HG03175 (cell line): ENCODE data around the gene TFF3.

ENCODE experiments used
- ATAC-seq: cut with Tn5 transposase; IDR thresholded peaks from one replicate; pipeline ENCODE4 v1.9.1; 2021; ENCODE audit warnings: mild to moderate bottlenecking, moderate library complexity; ENCODE audit not compliant: unreplicated experiment

The TFF3 gene, protein sequence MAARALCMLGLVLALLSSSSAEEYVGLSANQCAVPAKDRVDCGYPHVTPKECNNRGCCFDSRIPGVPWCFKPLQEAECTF

DNA sequence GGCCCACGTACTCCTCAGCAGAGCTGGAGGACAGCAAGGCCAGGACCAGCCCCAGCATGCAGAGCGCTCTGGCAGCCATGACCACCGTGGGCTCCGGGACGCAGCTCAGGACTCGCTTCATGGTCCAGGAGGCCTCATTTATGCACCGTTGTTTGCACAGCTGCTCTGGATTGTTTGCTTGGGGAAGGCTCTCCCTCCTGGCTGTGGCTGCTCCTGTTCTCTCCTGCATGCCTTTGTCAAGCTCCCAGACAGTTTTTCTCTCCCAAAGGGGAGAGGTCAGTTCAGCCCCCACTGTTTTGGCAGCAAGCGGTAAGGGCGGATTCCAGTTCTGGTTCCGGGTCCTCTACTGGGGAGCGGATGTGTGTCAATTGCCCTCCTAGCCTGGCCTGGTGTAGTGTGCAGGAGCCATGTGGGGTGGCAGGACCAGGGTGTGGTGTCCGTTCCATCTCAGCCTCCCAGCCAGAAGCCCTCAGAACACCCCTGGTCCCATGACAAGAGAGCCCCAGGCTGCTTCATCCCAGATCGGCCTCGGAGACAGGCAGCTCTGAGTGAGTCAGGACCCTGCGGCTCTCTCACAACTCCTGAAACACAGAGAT, at the start of gene TFF3:
TFF3 (minus strand) TSS at position 114 of the 596 bp plus-strand sequence; CDS start at position 79, 35 bp downstream.
- ATAC-seq = no peak

DNA sequence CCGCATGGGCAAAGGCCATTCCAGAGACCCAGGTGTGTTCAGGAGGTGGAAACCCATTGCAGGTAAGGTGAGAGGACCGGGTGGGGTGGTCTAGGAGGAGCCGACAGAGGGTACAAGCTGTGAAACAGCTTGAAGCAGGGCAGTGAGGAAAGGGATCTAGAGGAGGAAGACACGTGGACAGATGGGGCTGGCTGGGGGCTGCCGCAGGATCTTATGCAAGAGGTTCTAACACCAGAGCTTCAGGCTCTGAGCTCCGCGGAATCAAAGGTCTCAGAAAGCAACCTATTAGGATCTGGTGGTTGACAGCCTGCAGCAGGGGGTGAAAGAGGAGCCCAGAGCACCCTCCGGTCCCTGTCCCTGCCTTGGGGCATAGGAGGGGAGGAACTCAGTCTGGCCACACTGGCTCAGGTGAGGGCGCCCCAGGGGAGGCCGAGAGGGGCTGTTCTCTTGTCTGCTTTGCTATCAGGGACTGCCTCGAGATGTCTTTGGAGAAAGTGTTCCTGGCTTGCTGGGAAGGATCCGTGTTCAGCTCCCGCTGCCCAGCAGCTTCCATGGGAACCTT, 49.2 kb upstream of the TFF3 start:
- ATAC-seq = no peak

DNA sequence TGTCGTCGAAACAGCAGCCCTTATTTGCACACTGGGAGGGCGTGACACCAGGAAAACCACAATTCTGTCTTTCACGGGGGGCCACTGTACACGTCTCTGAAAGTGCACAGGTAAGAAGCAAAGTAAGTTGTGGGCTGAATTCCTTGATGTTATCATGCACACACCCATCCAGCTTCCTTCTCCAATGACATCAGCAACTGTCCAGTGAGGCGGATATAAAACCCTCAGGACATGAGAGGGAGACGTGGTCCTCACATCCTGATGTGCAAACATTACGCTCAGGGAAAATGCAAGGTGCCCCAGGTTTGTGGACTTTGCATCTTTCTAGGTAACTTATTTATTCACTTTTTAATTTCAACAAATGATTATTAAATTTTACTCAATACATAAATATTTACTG, 48.1 kb upstream of the TFF3 start:
- ATAC-seq = no peak

DNA sequence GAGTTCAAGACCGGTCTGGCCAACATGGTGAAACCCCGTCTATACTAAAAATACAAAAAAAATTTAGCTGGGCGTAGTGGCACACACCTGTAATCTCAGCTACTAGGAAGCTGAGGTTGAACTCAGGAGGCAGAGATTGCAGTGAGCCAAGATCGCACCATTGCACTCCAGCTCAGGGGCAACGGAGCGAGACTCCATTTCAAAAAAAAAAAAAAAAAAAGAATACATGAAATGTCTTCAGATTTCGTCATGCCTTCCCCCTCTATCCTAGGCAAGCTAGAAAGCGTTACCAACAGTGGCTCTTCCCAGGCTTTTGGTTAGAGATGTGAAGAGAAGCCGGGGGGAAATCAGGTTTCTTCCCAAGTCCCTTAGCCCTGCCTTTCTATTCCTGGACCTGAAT, 47.5 kb upstream of the TFF3 start:
- ATAC-seq = no peak

DNA sequence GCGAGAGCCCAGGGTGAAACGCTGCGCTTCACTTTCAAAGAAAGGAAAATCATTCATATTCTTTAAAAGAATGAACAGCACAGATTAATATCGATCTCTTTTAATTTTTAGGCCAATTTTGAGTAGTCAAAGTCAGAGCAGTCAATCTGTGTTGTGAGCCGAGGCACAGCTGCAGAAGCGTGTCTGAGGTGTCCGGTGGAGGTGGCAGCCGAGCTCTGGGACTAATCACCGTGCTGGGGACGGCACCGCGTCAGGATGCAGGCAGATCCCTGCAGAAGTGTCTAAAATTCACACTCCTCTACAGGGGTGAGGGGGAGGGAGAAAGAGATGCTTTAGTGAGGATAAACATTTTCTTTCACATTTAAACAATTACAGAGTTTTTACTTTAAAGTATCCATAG, 47.0 kb upstream of the TFF3 start:
- ATAC-seq = no peak

DNA sequence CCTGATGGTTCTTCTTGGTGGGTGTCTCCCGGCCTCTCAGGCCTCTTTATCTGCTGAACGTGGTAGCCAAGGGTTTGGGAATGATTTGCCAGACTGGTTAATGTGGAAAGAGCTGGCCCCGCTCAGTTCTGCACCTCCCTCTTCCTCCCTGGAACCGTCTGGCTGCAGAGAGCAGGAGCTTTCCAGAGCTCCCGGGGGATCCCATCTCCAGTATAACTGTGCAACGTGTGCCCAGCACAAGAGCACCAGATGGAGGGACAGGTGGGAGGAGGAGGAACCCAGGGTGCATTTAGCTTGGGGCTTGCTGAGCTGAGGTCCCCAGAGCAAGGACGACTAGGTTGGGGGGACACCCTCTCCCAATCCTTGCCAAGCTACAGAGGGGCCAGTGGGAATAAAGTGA, 46.1 kb upstream of the TFF3 start:
- ATAC-seq = no peak

DNA sequence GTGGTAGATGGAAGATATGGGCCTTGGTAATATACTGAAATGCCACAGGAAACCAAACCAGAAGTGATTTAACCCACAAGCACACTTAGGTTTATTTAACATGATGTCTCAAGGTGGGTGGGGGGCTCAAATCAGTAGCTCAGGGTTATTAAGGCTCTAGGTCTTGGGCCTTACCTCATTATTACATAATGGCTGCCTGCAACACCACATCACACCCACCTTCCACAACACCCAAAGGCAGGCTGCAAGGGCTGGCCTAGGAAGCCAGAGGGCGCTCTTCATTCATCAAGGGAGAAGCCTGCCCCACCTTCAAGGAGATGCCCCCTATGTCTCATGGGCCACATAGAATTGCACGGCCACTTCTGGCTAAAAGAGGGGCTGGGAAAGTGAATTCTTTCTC, 45.1 kb upstream of the TFF3 start:
- no peak for ATAC-seq

DNA sequence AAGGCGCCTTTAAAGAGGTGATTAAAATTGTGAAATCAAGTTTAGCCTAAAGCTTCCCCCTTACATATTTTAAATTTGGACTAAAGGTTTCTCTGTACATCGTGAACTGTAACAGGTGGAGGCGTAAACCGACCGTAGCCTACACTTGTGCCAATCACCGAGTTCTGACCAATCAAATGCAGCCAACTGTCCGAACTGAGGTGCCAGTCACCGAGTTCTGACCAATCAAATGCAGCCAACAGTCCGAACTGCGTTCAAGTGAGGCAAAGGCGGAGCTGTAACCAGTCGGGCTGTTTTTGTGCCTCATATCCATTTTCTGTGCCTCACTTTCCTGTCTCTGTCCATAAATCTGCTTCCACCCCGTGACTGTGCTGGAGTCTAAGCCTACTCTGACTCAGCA, 43.7 kb upstream of the TFF3 start:
- no peak for ATAC-seq

DNA sequence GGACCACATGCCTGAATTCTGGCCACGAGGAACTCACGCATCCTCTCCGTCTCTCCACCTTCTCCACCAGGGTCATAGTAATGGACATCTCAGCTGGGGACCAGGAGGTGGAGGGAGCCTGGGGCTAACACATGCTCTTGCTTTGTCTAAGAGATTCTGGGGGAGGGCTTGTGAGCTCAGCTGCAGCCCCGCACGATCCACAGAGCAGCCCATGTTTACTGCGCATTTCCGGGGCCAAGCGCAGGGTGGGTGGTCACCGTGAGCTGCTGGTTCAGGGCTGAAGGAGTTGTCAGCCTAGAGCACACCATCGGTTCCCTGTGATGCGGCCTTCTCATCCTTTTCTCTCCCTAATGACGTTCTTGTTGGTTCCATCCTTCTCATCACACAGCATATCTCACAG, 43.1 kb upstream of the TFF3 start:
- no peak for ATAC-seq

DNA sequence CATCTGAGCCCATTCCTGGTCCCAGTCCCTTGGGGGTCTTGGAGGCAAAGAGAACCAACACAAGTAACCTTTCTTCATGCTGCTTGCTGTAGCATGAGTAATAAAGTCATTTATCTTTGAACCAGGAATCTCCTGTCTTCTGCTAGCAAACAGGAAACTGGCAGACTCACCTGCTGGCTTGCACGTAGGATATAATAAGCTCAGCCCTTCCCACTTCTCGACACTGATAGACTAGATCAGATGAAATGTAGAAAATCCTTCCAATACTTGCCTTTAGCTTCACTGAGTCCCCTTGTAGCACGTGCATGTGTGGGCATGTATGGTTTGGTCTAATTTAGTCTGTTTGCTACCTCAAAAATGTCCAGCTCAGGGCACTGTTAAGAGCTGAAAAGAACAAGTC, 42.1 kb upstream of the TFF3 start:
- ATAC-seq = no peak

DNA sequence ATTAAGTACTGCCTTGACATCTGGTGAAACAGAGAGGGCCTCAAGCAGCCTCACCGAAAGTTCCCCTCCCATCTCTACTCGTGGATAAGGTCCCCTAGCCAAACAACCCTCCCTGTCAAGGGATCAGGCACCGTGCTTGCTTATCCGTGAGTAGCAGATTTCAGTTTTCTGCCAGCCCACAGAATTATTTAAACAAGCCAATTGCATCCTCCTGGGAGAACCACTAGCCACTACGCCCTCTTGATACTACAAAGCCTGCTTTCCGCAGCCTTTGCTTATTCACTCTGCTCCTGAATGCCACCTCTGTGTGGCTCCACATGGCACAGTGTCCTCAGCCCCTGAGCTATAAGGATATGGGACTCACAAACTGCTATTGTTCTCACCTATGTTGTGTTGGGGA, 41.4 kb upstream of the TFF3 start:
- no peak for ATAC-seq

DNA sequence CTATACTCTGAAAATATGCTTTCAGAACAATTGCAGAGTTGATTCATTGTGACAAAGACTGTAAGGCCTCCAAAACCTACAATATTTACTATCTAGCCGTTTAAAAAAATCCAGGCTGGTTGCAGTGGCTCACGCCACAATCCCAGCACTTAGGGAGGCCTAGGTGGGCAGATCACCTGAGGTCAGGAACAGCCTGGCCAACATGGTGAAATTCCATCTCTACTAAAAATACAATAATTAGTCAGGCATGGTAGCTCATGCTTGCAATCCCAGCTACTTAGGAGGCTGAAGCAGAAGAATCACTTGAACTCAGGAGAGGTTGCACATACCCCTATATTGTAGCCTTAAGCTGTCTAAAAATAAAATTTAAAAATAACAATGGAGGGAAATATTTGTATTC, 40.8 kb upstream of the TFF3 start:
- no peak for ATAC-seq

DNA sequence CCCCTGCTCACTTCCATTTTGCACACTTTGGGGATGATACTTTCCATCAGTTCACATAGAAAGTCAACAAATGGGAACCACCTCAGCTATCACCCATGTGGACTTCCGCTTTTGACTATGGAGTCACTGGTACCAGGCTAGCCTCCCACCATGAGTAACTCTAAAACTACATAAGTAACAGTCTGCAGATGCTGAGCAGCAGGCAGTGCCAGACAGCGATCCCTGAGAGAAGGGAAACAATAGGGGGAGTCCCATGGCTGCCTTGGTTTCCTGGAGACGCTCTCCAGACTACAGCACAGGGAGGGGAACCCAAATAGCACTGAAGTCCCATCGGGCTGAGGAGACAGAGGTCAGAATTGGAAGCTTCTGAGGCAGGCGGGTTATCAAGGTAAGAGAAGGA, 38.4 kb upstream of the TFF3 start:
- no peak for ATAC-seq

DNA sequence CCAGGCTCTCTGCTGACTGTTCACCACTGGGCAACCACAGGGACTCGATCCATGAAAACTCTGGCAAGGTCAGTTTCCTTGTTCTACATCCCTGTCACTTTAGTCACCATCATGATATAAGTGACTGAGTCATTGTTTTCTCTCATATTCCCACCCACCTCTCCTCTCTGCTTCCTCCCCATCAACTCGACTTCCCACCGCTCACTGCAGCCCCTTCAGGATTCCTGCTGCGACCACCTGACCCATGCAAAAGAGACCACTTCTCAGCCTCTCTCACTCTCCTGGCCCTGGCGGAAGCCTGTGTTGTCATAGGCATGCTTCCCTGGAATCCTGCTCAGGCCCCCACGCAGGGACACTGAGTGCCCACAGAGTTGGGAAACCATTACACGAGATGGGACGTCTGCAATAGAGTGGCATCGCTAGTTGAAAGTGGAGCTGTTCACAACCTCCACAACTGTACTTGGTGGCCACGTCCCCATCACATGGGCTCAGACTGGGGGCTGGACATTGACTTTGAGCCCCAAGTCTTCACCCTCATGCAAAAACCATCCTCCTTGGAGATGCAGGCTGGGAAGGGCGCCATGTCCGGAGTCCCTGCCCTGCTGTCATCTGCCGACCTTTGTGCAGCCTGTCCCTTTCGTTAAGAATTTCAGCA, 37.4 kb upstream of the TFF3 start:
- ATAC-seq = no peak

DNA sequence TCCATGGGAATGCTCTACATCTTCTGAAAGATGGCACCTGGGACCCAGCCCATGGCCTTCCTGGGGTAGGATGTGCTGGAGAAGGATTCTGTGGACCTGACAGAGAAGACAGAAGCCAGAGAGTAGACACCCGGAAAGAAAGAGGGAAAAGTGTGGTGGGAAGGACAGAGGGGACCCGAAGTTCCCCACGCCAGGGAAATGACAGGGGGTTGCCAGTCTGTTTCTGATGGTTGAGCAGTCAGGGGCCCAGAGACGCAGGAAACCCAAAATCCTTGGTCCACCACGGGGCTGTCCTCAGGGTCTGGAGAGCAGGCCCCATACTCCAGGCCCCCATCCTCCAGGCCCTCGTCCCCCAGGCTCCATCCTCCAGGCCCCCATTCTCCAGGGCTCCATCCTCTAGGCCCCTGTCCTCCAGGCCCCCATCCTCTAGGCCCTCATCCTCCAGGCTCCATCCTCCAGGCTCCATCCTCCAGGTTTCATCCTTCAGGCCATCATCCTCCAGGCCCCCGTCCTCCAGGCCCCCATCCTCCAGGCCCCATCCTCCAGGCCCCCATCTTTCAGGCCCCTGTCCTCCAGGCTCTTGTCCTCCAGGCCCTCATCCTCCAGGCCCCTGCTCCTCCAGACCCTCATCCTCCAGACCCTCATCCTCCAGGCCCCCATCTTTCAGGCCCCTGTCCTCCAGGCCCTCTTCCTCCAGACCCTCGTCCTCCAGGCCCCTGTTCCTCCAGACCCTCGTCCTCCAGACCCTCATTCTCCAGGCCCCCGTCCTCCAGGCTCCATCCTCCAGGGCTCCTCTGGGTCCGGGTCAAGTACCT, 36.6 kb upstream of the TFF3 start:
- ATAC-seq = no peak

DNA sequence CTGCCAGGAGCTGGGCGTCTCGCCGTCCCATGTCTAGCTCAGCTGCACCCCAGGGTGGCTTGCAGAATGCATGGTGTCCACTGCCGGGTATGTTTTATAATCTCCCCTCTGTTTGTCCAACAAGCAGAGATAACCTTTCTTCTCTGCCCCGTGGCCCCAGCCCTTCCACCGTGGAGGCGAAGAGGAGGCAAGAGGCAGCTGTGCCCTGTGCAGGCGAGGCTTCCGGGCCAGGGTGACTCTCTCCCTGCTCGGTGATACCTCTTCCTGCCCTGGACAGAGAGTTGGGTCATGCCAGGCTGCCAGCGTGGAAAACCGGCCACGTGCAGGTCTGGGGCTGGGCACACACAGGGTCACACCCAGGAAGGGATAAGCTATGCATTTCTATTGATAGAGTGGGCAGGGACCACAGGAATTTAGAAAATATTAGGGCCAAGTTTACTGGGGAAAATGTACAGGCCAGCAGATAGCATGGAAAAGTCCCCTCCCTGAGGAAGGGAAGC, 35.8 kb upstream of the TFF3 start, which contains the start of gene TFF2:
TFF2 (minus strand) TSS at position 68 of the 500 bp plus-strand sequence; CDS start at position 31, 37 bp downstream.
- no peak for ATAC-seq

DNA sequence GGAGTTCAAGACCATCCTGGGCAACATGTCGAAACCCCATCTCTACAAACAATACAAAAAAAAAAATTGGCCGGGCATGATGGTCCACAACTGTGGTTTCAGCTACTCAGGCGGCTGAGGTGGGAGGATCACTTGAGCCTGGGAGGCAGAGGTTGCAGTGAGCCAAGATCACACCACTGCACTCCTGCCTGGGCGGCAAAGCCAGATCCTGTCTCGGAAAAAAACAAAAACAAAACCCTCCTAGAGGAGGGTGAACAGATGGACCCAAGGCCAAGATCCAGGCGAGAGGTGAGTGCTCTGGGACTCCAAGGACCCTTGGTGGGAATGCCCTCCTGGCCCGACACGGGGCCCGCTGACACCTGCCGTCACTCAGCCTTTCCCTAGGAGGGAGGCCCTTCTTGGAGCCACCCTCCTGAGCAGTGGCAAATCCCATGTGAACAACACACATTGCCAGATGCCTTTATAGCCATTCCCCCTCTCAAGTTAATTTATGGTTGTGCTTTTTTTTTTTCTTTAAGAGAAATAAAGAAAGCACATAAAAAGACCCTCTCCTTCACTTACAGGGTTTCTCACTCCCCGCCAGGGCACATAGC, 35.2 kb upstream of the TFF3 start:
- no peak for ATAC-seq

DNA sequence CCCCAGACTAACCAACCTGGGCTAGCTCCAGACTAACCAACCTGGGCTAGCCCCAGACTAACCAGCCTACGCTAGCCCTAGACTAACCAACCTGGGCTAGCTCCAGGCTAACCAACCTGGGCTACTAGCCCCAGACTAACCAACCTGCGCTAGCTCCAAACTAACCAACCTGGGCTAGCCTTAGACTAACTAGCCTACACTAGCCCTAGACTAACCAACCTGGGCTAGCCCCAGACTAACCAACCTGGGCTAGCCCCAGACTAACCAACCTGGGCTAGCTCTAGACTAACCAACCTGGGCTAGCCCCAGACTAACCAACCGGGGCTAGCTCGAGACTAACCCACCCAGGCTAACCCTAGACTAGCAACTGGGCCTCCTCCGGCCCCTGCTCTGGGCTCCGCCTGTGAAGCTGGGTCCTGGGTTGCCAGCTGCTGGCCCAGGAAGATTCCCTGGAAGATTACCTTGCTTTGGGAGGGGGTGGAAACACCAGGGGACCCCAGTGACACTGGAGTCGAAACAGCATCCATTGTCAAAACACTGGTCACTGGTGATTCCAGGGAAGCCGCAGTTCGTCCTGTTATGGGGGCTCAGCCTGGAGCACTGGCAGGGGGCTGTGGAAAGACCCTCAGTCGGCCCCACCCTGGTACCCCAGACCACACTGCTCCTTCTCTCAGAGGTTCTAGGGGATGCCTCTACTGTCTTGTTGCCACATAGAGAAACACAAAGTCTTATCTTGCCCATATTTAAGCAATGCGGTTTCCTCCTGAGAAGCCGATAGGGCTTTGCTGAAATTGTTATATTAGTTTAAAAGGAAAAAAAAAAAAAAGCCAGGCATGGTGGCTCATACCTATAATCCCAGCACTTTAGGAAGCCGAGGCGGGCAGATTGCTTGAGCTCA, 34.5 kb upstream of the TFF3 start:
- ATAC-seq = no peak

DNA sequence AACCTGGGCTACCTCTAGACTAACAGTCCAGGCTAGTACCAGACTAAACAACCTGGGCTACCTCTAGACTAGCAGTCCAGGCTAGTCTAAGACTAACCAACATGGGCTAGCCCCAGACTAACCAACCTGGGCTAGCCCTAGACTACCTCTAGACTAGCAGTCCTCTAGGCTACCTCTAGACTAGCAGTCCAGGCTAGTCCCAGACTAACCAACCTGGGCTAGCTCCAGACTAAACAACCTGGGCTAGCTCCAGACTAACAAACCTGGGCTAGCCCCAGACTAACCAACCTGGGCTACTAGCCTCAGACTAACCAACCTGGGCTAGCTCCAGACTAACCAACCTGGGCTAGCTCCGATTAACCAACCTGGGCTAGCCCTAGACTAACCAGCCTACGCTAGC, 33.6 kb upstream of the TFF3 start:
- ATAC-seq = no peak
